ENCODE results near the gene C7orf25. TPM values are rescaled to one million over a fixed set of nuclear protein-coding genes. Genes with fewer than 3 reads are reported as not detected.

C7orf25 gene
- total and polyA plus RNA-seq, 10 of the 15 experiments (the other 5 are each of a cell fraction or from before 2014, with no cell fraction given), result 0.63 to 3.2 (median 1.7) TPM

DNA sequence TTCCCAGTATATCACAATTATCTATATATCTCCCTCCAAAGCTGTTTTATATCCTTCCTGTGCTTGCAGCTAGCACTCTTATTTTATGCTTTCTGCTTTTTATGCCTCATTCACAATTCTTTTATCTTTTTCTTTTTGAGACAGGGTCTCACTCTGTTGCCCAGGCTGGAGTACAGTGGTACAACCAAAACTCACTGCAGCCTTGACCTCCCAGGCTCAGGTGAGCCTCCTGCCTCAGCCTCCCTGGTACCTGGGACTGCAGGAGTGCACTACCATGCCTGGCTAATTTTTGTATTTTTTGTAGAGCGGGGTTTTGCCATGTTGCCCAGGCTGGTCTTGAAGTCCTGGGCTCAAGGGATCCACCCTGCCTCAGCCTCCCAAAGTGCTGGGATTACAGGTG, 5.7 kb downstream of the C7orf25 start:
- no peaks in the 10 kb centered on the region for H3K9me3 ChIP-seq (replicated peaks; ENCODE audit: control insufficient read depth, insufficient read depth, low read length)
- peaks cover 2% of the 10 kb centered on the region; the same call in 1 of the 2 replicates for H3K79me2 ChIP-seq (ENCODE audit: control insufficient read depth, insufficient read depth, low read length)
- intact Hi-C loops (cut with micrococcal nuclease; ENCODE audit: unreplicated experiment), result no loop called here
- no peaks in the 10 kb centered on the region for H3K36me3 ChIP-seq (ENCODE audit: control insufficient read depth in 2 of 2, insufficient read depth in 2 of 2, low read length in 1 of 2)
- H3K4me2 ChIP-seq (ENCODE audit: control insufficient read depth, insufficient read depth), result no peak overlapping the region
- ATAC-seq (no peak), DNase-seq (ENCODE audit: low read depth, low spot score) (no peak), FAIRE-seq (no peak)
- SMC1A ChIA-PET (ENCODE audit: uncharacterized antibody, unreplicated experiment), result interaction anchor here (0.6 to 2.1 kb wide), 2 partner anchors 35 to 40 kb away, joined by 5 to 7 read pairs; no protein-coding TSS in a partner anchor
- H3K4me1 ChIP-seq (ENCODE audit: control insufficient read depth, insufficient read depth, low read length), result no peaks in the 10 kb centered on the region
- no peaks in the 10 kb centered on the region for H3K27me3 ChIP-seq (replicated peaks in 1 of 2; ENCODE audit: control insufficient read depth in 2 of 2, insufficient read depth in 2 of 2, low read length in 1 of 2)
- CTCF ChIA-PET, result interaction anchor here (1.0 to 1.2 kb wide), 2 partner anchors 14 to 26 kb away, joined by 4 to 6 read pairs; partner anchors contain the start of genes MRPL32 and PSMA2
- RAD21 ChIA-PET (ENCODE audit: unreplicated experiment), result no interaction called here
- H3K9ac ChIP-seq (ENCODE audit: control insufficient read depth, insufficient read depth, low read length), result no peak overlapping the region
- H4K20me1 ChIP-seq (ENCODE audit: control insufficient read depth, insufficient read depth), result no peaks in the 10 kb centered on the region
- WGBS (ENCODE audit: insufficient coverage, insufficient replicate concordance, low lambda C conversion rate, missing lambda C conversion rate), result 93% methylated on average over 1 of the region's 1 CpG
- in situ Hi-C loops (cut with MboI), result no loop called here
- no peak for TF ChIP-seq ZNF217 (IDR thresholded peaks at IDR 0.05)
- TF ChIP-seq, protein P1, sequence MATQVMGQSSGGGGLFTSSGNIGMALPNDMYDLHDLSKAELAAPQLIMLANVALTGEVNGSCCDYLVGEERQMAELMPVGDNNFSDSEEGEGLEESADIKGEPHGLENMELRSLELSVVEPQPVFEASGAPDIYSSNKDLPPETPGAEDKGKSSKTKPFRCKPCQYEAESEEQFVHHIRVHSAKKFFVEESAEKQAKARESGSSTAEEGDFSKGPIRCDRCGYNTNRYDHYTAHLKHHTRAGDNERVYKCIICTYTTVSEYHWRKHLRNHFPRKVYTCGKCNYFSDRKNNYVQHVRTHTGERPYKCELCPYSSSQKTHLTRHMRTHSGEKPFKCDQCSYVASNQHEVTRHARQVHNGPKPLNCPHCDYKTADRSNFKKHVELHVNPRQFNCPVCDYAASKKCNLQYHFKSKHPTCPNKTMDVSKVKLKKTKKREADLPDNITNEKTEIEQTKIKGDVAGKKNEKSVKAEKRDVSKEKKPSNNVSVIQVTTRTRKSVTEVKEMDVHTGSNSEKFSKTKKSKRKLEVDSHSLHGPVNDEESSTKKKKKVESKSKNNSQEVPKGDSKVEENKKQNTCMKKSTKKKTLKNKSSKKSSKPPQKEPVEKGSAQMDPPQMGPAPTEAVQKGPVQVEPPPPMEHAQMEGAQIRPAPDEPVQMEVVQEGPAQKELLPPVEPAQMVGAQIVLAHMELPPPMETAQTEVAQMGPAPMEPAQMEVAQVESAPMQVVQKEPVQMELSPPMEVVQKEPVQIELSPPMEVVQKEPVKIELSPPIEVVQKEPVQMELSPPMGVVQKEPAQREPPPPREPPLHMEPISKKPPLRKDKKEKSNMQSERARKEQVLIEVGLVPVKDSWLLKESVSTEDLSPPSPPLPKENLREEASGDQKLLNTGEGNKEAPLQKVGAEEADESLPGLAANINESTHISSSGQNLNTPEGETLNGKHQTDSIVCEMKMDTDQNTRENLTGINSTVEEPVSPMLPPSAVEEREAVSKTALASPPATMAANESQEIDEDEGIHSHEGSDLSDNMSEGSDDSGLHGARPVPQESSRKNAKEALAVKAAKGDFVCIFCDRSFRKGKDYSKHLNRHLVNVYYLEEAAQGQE (IDR thresholded peaks at IDR 0.05; ENCODE audit: low read depth, low read length), result no peak
- no peak overlapping the region for H3K27ac ChIP-seq (ENCODE audit: control insufficient read depth, insufficient read depth)
- H2AFZ ChIP-seq (ENCODE audit: control insufficient read depth, low read depth, low read length), result no peak overlapping the region
- no TSS peak for BruUV-seq (replicated peaks)
- POLR2A ChIA-PET, result no interaction called here
- no peak overlapping the region for H3K4me3 ChIP-seq

DNA sequence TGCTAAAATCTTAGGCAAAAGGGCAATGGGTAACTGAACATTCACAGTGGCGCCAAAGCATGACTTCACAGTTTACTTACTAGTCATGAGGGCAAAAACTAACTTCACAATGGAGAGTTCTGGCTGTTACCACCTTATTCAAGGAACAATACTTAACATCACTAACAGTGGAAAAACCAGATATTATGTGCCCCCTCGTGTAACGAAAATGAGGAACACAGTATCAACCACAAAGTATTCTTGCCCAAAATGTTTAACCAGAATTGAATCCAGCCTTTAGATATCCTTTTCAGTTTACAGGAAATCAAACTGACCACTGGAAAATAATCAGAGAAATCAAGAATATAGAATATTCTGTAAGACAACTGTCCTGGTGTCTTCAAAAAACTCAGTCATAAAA, 9.5 kb downstream of the C7orf25 start:
- FAIRE-seq (no peak), DNase-seq (ENCODE audit: low read depth, low spot score) (no peak), ATAC-seq (no peak)
- Histone ChIP-seq H3K9ac (ENCODE audit: control insufficient read depth, insufficient read depth, low read length) (no peak overlapping the region), H3K4me2 (ENCODE audit: control insufficient read depth, insufficient read depth) (no peak overlapping the region), H3K9me3 (replicated peaks; ENCODE audit: control insufficient read depth, insufficient read depth, low read length) (no peaks in the 10 kb centered on the region), H4K20me1 (ENCODE audit: control insufficient read depth, insufficient read depth) (no peaks in the 10 kb centered on the region), H2AFZ (ENCODE audit: control insufficient read depth, low read depth, low read length) (no peak overlapping the region), H3K4me3 (no peak overlapping the region), H3K4me1 (ENCODE audit: control insufficient read depth, insufficient read depth, low read length) (no peaks in the 10 kb centered on the region), H3K36me3 (ENCODE audit: control insufficient read depth in 2 of 2, insufficient read depth in 2 of 2, low read length in 1 of 2) (no peaks in the 10 kb centered on the region), H3K27me3 (replicated peaks in 1 of 2; ENCODE audit: control insufficient read depth in 2 of 2, insufficient read depth in 2 of 2, low read length in 1 of 2) (no peaks in the 10 kb centered on the region; a peak in 1 of 4 replicates), H3K27ac (ENCODE audit: control insufficient read depth, insufficient read depth) (no peak overlapping the region), H3K79me2 (ENCODE audit: control insufficient read depth, insufficient read depth, low read length) (no peaks in the 10 kb centered on the region)
- CTCF ChIA-PET, result no interaction called here
- RAD21 ChIA-PET (ENCODE audit: unreplicated experiment), result no interaction called here
- intact Hi-C loops (cut with micrococcal nuclease; ENCODE audit: unreplicated experiment) (no loop called here), in situ Hi-C loops (cut with MboI) (no loop called here)
- SMC1A ChIA-PET (ENCODE audit: uncharacterized antibody, unreplicated experiment), result no interaction called here
- no TSS peak for BruUV-seq (replicated peaks)
- WGBS (ENCODE audit: insufficient coverage, insufficient replicate concordance, low lambda C conversion rate, missing lambda C conversion rate), result 0% methylated on average over 3 of the region's 3 CpGs
- POLR2A ChIA-PET, result no interaction called here
- TF ChIP-seq ZSCAN29 (IDR thresholded peaks at IDR 0.05) (no peak), RB1 (IDR thresholded peaks at IDR 0.05; ENCODE audit: borderline replicate concordance) (no peak), RAD51 (IDR thresholded peaks at IDR 0.05) (no peak), FOXM1 (IDR thresholded peaks at IDR 0.05; ENCODE audit: low read depth, low read length) (no peak), ZNF622 (IDR thresholded peaks at IDR 0.05) (no peak), NR2C2 (IDR thresholded peaks at IDR 0.05; ENCODE audit: borderline replicate concordance, control insufficient read depth, insufficient read length, low read depth) (no peak), ZBED1 (IDR thresholded peaks at IDR 0.05; ENCODE audit: borderline replicate concordance) (no peak), IRF4 (IDR thresholded peaks at IDR 0.05; ENCODE audit: low read depth, low read length) (no peak), POU2F2 (IDR thresholded peaks at IDR 0.05; ENCODE audit: borderline replicate concordance, low read depth, low read length) (no peak)
- TF ChIP-seq, protein P2, sequence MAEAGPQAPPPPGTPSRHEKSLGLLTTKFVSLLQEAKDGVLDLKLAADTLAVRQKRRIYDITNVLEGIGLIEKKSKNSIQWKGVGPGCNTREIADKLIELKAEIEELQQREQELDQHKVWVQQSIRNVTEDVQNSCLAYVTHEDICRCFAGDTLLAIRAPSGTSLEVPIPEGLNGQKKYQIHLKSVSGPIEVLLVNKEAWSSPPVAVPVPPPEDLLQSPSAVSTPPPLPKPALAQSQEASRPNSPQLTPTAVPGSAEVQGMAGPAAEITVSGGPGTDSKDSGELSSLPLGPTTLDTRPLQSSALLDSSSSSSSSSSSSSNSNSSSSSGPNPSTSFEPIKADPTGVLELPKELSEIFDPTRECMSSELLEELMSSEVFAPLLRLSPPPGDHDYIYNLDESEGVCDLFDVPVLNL (IDR thresholded peaks at IDR 0.05; ENCODE audit: low read depth, low read length), result no peak

All from GM12878 (cell line).